HG02642 (cell line): ENCODE results near the gene CALY.
"Not testable (repeated sequence)": the region's sequence is repeated elsewhere in the genome, so short reads cannot be mapped to it uniquely, and the experiment has no call there.

Experiments
- ATAC-seq: cut with Tn5 transposase; IDR thresholded peaks from one replicate; pipeline ENCODE4 v1.9.1; 2021; ENCODE audit warnings: mild to moderate bottlenecking; ENCODE audit not compliant: unreplicated experiment, poor library complexity

CALY gene

DNA sequence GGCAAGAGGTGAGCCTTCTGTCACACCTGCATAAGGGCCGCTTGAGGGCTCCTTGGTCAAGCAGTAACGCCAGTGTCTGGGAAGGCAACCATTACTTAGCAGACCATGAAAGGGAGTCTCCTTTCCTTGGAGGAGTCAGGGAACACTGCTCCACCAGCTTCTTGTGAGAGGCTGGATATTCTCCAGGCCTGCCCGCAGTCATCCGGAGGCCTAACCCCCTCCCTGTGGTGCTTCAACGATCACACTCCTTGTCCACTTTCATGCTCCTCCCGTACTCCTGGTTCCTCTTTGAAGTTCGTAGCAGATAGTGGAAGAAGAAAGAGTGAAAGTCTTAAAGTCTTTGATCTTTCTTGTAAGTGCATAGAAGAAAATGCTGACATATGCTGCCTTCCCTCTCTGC is 30.8 kb upstream of the CALY start:
- not testable (repeated sequence) for ATAC-seq

- no peak for ATAC-seq
These were observed 30.1 kb upstream of the CALY start for GRCh38 chr10:133366751-133367150.

DNA sequence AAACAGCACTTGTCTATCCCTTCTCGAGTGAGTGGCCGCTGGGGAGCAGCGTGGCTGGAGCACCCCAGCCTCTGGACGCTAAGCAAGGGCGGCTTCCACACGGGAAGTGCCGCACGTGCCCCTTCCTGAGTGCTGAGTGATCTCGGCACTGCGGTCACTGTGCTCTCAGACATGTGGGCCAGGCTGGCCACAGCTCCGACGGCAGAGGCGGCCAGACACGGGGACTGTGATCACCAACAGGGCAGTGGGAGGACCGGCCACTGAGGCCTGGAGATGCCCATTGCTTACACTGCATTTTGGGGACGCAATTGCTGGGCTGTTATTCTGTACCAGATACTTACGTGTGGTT is 29.4 kb upstream of the CALY start:
- ATAC-seq = no peak

- no peak for ATAC-seq
These were observed 28.9 kb upstream of the CALY start for GRCh38 chr10:133365461-133366129.

GRCh38 chr10:133364645-133365431 is 28.1 kb upstream of the CALY start:
- ATAC-seq = no peak

GRCh38 chr10:133362846-133363245 is 26.1 kb upstream of the CALY start:
- no peak for ATAC-seq

DNA sequence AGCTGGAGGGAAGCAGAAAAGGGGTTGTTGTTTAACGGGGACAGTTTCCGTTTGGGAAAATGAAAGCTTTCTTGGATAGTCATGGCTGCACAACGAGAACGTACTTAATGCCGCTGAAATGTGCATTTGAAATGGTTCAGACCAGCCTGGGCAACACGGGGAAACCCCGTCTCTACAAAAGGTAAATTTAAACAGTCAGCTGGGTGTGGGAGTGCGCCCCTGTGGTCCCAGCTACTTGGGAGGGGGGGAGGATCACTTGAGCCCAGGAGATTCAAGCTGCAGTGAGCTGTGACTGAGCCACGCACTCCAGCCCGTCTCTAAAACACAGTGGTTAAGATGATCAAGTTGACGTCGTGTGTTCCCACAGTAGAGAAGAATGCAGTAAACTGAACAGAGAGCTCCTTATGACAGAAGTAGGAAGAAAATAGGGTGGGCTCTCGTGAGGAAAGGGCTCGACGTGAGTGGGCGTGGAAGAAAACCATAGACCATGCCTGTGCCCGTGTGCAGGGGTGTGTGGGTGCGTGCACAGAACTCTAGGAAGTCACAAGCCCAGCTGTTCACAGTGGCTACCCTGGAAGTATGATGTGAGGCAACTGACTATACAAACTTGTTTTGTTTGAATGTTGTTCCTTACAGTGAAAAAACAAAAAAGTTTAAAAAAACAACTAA is 25.2 kb upstream of the CALY start:
- no peak for ATAC-seq

- ATAC-seq = no peak
These were observed 24.5 kb upstream of the CALY start for GRCh38 chr10:133361227-133361626.

GRCh38 chr10:133359972-133360610 is 23.4 kb upstream of the CALY start:
- ATAC-seq = no peak

DNA sequence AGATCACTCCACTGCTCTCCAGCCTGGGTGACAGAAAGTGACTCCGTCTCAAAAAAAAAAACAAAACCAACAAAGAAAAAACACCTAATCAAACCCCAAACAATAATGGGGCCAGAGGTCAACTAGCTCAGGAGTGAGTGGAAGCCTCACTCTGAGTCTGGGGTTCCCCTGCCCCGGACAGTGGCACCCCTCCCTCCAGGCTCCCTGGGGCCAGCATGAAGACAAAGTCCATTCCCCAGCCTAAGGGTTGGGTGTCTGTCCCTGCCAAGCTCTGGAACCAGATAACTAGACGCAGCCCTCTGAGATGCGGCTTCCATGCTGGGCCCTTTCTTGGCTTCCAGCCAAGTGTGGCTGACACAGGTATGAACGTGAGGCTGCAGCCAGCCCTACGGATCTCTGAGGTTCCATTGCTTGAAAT is 22.9 kb upstream of the CALY start:
- ATAC-seq = no peak

- ATAC-seq = no peak
These were observed 22.2 kb upstream of the CALY start for GRCh38 chr10:133358925-133359310.

GRCh38 chr10:133358162-133358924 is 21.6 kb upstream of the CALY start:
- ATAC-seq = no peak

DNA sequence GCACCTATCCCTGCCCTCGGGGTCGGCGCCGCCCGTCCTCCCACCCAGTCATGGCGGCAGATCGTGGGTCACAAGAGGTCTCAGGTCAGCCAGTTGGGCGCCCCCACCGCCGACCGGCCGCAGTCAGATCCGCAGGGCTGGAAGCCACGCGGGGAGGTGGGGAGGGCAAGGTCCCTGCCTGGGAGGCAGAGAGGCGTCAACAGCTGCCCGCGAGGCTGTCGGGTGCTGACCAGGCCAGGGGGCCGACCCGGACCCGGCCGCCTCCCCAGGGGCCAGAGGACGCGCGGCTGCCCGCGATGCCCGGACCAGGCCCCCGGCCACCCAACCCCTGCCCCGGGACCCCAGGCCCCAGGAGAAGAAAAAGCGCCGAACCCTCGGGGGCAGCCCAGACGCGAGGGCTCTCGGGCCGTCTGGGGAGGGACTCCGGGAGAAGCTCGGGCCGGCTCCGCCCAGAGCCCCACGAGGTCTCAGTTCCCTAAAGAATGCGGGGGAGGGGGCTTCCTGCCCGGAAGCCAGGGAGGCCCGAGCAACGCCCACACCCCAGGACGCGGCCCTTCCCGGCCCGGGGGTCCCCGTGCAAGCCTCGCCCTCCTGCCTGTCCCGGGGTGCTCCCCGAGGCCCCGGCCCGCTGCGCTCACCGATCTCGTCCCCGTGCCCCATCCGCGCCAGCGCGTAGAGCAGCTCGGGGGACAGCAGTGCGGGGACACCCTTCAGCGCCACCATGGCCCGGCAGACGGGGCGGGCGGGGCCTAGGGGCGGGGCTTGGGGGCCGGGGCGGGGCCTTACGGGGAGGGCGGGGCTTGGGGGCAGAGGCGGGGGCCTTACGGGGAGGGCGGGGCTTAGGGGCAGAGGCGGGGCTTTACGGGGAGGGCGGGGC is 20.8 kb upstream of the CALY start, which contains the start of gene FUOM:
Gene FUOM, minus strand, starts transcription at position 735 of the 877 bp plus-strand sequence. Its CDS starts 12 bp downstream, at position 723.
- ATAC-seq = peak; percentile 73

DNA sequence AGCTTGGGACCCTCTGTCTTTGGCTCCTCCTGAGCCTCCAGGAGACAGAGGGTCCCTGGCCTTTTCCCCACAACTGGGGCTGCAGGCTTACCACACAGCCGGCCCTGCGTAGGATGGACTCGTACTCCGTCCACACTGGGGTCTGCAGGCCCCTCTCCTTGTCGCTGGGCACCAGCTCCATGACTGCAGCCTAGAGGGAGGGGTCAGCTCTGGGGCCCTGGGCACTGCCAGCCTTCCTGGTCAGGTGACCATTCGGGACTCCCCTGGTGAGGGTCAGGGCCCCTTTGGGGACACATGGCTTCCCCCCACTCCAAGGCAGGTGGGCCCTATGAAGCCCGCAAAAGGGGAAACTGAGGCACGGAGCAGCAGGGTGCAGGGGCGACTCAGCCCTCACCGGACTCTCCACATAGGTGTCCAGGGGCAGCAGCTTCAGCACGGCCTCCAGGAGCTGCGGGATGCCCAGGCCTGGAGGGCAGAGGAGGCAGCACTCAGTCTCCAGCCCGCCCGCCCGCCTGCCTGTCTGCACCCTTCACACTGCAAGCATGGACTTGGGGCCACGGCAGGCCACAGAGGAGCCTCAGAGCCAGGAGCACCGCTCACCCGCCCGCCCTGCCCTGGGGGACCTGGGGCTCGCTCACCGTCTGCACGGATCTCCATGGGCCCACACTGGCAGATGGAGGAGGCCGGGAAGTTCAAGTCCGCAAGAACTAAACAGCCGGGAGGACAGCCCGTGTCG is 20.0 kb upstream of the CALY start:
- no peak for ATAC-seq

DNA sequence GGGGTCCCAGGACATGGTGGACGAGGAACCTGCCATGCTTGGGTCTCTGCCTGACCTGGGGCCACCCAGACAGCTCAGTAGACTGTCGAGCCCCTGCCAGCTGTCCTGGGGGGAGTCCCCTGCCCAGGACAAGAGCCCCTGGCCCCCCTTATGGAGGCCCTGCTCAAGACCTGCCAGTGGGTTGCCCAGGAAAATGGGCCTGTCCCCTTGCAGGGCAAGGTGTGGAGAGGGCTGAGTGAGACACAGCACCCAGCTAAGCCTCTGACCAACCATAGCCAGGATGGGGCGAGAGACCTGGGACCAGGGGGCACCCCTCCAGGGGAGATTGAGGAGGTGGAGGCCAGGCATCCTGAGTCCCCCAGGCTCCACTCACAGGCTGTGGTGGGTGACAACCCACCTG is 19.3 kb upstream of the CALY start:
- no peak for ATAC-seq

- no peak for ATAC-seq
These were observed 18.6 kb upstream of the CALY start for GRCh38 chr10:133355266-133355665.

DNA sequence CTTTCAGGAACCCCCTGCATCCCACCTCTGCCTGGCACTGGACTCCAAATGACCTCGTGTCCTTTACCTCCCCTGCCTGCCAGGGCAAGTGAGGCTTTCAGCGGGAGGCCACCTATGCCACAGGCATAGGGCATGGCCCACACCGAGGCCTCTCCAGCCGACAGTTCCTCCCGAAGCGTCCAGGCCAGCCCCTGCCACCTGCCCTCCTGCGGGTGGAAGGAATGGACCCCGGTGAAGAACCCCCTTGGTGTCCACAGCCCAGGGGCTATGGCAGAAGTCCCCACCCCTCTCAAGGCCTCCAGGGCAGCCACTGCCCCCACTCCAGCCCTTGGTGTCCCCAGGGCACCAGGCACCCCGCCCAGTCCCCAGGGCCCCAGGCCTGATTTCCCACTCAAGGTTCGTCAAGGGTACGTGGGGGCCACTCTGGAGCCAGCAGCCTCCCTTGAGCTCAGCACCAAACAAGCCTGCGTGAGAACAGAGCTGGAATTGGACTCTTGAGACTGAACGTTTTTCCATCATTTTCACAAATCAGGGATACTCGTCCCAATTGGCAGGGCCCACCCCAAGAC is 18.1 kb upstream of the CALY start:
- ATAC-seq = no peak

DNA sequence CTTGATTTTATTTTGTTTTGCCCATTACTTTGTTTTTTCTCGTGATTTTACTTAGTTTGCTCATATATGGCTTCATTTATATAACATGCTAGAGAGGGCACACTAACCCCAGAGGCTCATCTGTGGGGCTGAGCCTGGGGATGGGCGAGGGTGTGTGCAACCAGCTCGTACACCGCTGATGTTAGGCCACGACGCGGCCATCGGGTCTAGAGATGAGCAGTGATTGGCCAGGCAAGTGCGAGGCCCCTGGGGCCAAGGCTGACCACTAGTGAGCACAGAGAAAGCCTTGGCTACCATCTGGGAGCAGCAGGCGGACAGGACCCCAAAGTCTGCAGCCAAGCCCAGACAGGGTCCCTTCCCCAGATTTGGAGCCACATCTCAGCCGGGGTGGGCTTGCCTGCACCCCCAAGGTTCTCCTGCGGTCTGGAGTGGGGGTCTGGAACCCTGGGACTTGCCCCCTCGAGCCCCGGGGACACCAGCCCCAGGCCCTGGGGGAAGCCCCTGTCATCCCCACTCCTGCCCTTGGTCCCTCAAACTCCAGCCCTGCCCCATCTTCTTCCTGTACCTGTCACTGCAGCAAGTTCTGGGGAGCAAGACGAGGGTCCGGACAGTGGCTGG is 17.4 kb upstream of the CALY start:
- ATAC-seq = no peak
